GM12878 (cell line): Measurements from ENCODE around the gene RPS4Y2. TPM values are rescaled to one million over a fixed set of nuclear protein-coding genes. Genes with fewer than 3 reads are reported as not detected.

Experiments
- ATAC-seq: fragments of 200-7000 bp; cut with Tn5 transposase; 3 replicates; pipeline ENCODE4 v1.9.1; 2020; ENCODE audit warnings: mild to moderate bottlenecking, moderate library complexity
- BruUV-seq: library from RNA; stranded (reverse); fragments of 400-500 nt; replicated peaks from 2 replicates; lab custom pipeline; 2021; lab: Mats Ljungman, UMichigan
- CTCF ChIA-PET: fragments of 300-600 bp; sonication (Branson Sonifier 250); formaldehyde crosslinking; extraction: SDS; loops from one replicate; lab custom pipeline; 2021; ENCODE audit warnings: inconsistent platforms; lab: Yijun Ruan, JAX
- POLR2A ChIA-PET: fragments of 350-600 bp; formaldehyde crosslinking; extraction: SDS; loops from one replicate; lab custom pipeline; 2021; ENCODE audit warnings: inconsistent platforms; lab: Charles Lee
- RAD21 ChIA-PET: fragments of 300-600 bp; sonication (Branson Sonifier 250); formaldehyde crosslinking; loops from one replicate; lab custom pipeline; 2023; ENCODE audit warnings: antibody characterized with exemption; ENCODE audit not compliant: unreplicated experiment; lab: Charles Lee
- SMC1A ChIA-PET: fragments of 300-600 bp; sonication (Branson Sonifier 250); formaldehyde crosslinking; loops from one replicate; lab custom pipeline; 2023; ENCODE audit not compliant: unreplicated experiment, uncharacterized antibody; lab: Charles Lee
- DNase-seq: peaks from one replicate; pipeline ENCODE4 v3.0.0-alpha.2; 2011; ENCODE audit warnings: low read depth, low spot score
- FAIRE-seq: peaks from 3 replicates; lab custom pipeline; 2011; peaks lifted over from hg19 to GRCh38; lab: Jason Lieb, UNC
- H2AFZ ChIP-seq: 2 replicates; pipeline ENCODE4 v1.6.0; 2011; ENCODE audit warnings: low read depth, low read length, control low read depth; ENCODE audit not compliant: control insufficient read depth
- H3K27ac ChIP-seq: 2 replicates; pipeline ENCODE4 v1.5.1; 2011; ENCODE audit warnings: control low read depth; ENCODE audit not compliant: control insufficient read depth, insufficient read depth
- H3K27me3 ChIP-seq, 2 experiments: replicated peaks in 1 of 2; 2 replicates each; pipeline versions ENCODE4 v1.6.0 to v1.6.1; 2011; ENCODE audit warnings: low read length in 1 of 2; ENCODE audit not compliant: control insufficient read depth in 2 of 2, insufficient read depth in 2 of 2
- H3K36me3 ChIP-seq, 2 experiments: 2 replicates each; pipeline ENCODE4 v1.5.1; 2011; ENCODE audit warnings: low read length in 1 of 2; ENCODE audit not compliant: control insufficient read depth in 2 of 2, insufficient read depth in 2 of 2
- H3K4me1 ChIP-seq: 2 replicates; pipeline ENCODE4 v1.6.1; 2011; ENCODE audit warnings: mild to moderate bottlenecking, low read length, moderate library complexity, mixed read lengths; ENCODE audit not compliant: control insufficient read depth, insufficient read depth
- H3K4me2 ChIP-seq: 2 replicates; pipeline ENCODE4 v1.6.0; 2011; ENCODE audit warnings: control low read depth; ENCODE audit not compliant: control insufficient read depth, insufficient read depth
- H3K4me3 ChIP-seq: fragments of 200-600 bp; sonication (generic); 2 replicates; pipeline ENCODE4 v1.5.1; 2016
- H3K79me2 ChIP-seq: 2 replicates; pipeline ENCODE4 v1.6.0; 2011; ENCODE audit warnings: low read length; ENCODE audit not compliant: control insufficient read depth, insufficient read depth
- H3K9ac ChIP-seq: 2 replicates; pipeline ENCODE4 v1.8.0; 2011; ENCODE audit warnings: low read length, control low read depth, mixed read lengths; ENCODE audit not compliant: control insufficient read depth, insufficient read depth
- H3K9me3 ChIP-seq: replicated peaks from 3 replicates; pipeline ENCODE4 v1.5.1; 2011; ENCODE audit warnings: mild to moderate bottlenecking, low read length; ENCODE audit not compliant: control insufficient read depth, insufficient read depth
- H4K20me1 ChIP-seq: 2 replicates; pipeline ENCODE4 v1.6.0; 2011; ENCODE audit not compliant: control insufficient read depth, insufficient read depth
- BCLAF1 ChIP-seq: fragments of 450-650 bp; IDR thresholded peaks from 2 replicates; pipeline ENCODE4 v1.6.1; 2017; ENCODE audit warnings: antibody characterized with exemption, mild to moderate bottlenecking, moderate library complexity
- BMI1 ChIP-seq: fragments of 450-650 bp; IDR thresholded peaks from 2 replicates; pipeline ENCODE4 v1.6.1; 2016; ENCODE audit warnings: mild to moderate bottlenecking, moderate library complexity, borderline replicate concordance
- CBX3 ChIP-seq: fragments of 200-600 bp; sonication (generic); IDR thresholded peaks from 2 replicates; pipeline ENCODE4 v1.6.1; 2016; ENCODE audit warnings: low read depth, borderline replicate concordance
- CEBPB ChIP-seq, 2 experiments: fragments of 150-350 bp in 1 of 2; IDR thresholded peaks; 2 replicates each; pipeline ENCODE4 v1.6.1; 2012 to 2014; ENCODE audit warnings: low read depth in 2 of 2, low read length in 2 of 2, borderline replicate concordance in 1 of 2, inconsistent platforms in 1 of 2
- HCFC1 ChIP-seq: fragments of 150-350 bp; IDR thresholded peaks from 2 replicates; pipeline ENCODE4 v1.6.1; 2014; ENCODE audit warnings: low read length
- KAT2A ChIP-seq: conservative IDR thresholded peaks from 2 replicates; pipeline ENCODE4 v1.6.1; 2011; ENCODE audit warnings: low read depth, low read length; ENCODE audit not compliant: control insufficient read depth
- MEF2B ChIP-seq: fragments of 450-650 bp; IDR thresholded peaks from 2 replicates; pipeline ENCODE4 v1.6.1; 2018; ENCODE audit warnings: mild to moderate bottlenecking, moderate library complexity; ENCODE audit not compliant: partially characterized antibody, poor library complexity, severe bottlenecking
- NKRF ChIP-seq: fragments of 450-650 bp; conservative IDR thresholded peaks from 2 replicates; pipeline ENCODE4 v1.6.1; 2017; ENCODE audit warnings: mild to moderate bottlenecking, moderate library complexity
- NR2F1 ChIP-seq: fragments of 450-650 bp; conservative IDR thresholded peaks from 2 replicates; pipeline ENCODE4 v1.6.1; 2017; ENCODE audit warnings: mild to moderate bottlenecking
- POLR2A ChIP-seq: IDR thresholded peaks from 2 replicates; pipeline ENCODE4 v1.6.1; 2011; ENCODE audit warnings: low read depth, mild to moderate bottlenecking, low read length
- RFX5 ChIP-seq: IDR thresholded peaks from 2 replicates; pipeline ENCODE4 v1.6.1; 2011; ENCODE audit warnings: low read depth, low read length, improper control_type of control experiment
- SMAD5 ChIP-seq: IDR thresholded peaks from 2 replicates; pipeline ENCODE4 v1.6.1; 2016; ENCODE audit warnings: antibody characterized with exemption, low read depth
- SMARCA5 ChIP-seq: fragments of 450-650 bp; IDR thresholded peaks from 2 replicates; pipeline ENCODE4 v1.6.1; 2017; ENCODE audit warnings: mild to moderate bottlenecking
- SREBF2 ChIP-seq: IDR thresholded peaks from 2 replicates; pipeline ENCODE4 v1.6.1; 2012; ENCODE audit warnings: mild to moderate bottlenecking, low read length
- STAT3 ChIP-seq: IDR thresholded peaks from 2 replicates; pipeline ENCODE4 v1.6.1; 2011; ENCODE audit warnings: low read depth, low read length, improper control_type of control experiment
- TCF7 ChIP-seq: IDR thresholded peaks from 2 replicates; pipeline ENCODE4 v1.6.1; 2014; ENCODE audit warnings: antibody characterized with exemption, borderline replicate concordance
- ZNF687 ChIP-seq: fragments of 450-650 bp; IDR thresholded peaks from 2 replicates; pipeline ENCODE4 v1.6.1; 2017; ENCODE audit warnings: mild to moderate bottlenecking, moderate library complexity
- WGBS: methylation state at CpG from one replicate; pipeline ENCODE4 v1.1.6; 2016; ENCODE audit warnings: low lambda C conversion rate; ENCODE audit not compliant: insufficient replicate concordance, insufficient coverage; ENCODE audit errors: missing lambda C conversion rate; 5-methylcytosine and 5-hydroxymethylcytosine counted together
- in situ Hi-C: fragments of 300-500 bp; cut with MboI; formaldehyde crosslinking; loops from 9 replicates; pipeline ENCODE4 v1.14.3; 2018; ENCODE audit warnings: mixed read lengths
- intact Hi-C: fragments of 100-400 bp; cut with micrococcal nuclease; formaldehyde crosslinking; loops from one replicate; pipeline ENCODE4 v1.14.2; 2022; ENCODE audit not compliant: unreplicated experiment
- polyA plus RNA-seq, 11 experiments: library from polyadenylated mRNA; depleted of rRNA in 4 of 11; unstranded in 6 of 11; stranded (reverse) in 5 of 11; fragments of >200 nt; fragmentation: Nextera tagmentation in 4 of 11; fragmentation: Illumina TruSeq in 1 of 11; extraction: Ambion mirVana in 4 of 11; extraction: Trizol in 1 of 11; gene quantifications; 1 replicate in 1 of 11; 2 replicates in 10 of 11; pipeline versions ENCODE4 v1.2.1 to v1.2.3, GENCODE V29; 2011 to 2016; ENCODE audit warnings: inconsistent platforms in 2 of 11, missing spikeins in 2 of 11, low read depth in 1 of 11
- total RNA-seq, 4 experiments: library from RNA; depleted of rRNA in 3 of 4; stranded (reverse); fragments of >200 nt in 3 of 4; fragmentation: Illumina TruSeq in 1 of 4; extraction: Trizol in 1 of 4; gene quantifications; 2 replicates each; pipeline versions ENCODE4 v1.2.1 to v1.2.3, GENCODE V29; 2013 to 2021

RPS4Y2 gene
- total and polyA plus RNA-seq, 10 of the 15 experiments (the other 5 are each of a cell fraction or from before 2014, with no cell fraction given): not detected

GRCh38 chrY:20740609-20741008 is 15.3 kb upstream of the RPS4Y2 start:
- intact Hi-C loops: no loop called here
- TF ChIP-seq TCF7 (no peak), KAT2A (no peak), STAT3 (no peak), BCLAF1 (no peak), MEF2B (no peak), CEBPB (IDR thresholded peaks at IDR 0.05; ENCODE audit: borderline replicate concordance in 1 of 2, low read depth in 2 of 2, low read length in 2 of 2) (no peak), RFX5 (no peak), SMARCA5 (no peak), SREBF2 (no peak), CBX3 (no peak), SMAD5 (no peak), NKRF (no peak), NR2F1 (no peak), BMI1 (no peak), POLR2A (no peak), ZNF687 (no peak), HCFC1 (no peak)
- Histone ChIP-seq H3K4me1 (no peaks in the 10 kb centered on the region), H3K9ac (no peak overlapping the region), H3K27ac (no peak overlapping the region), H2AFZ (no peak overlapping the region), H3K79me2 (no peaks in the 10 kb centered on the region), H3K4me2 (no peak overlapping the region), H3K27me3 (no peaks in the 10 kb centered on the region), H3K9me3 (no peaks in the 10 kb centered on the region), H3K36me3 (no peaks in the 10 kb centered on the region), H3K4me3 (no peak overlapping the region), H4K20me1 (no peaks in the 10 kb centered on the region)
- ATAC-seq (no peak), FAIRE-seq (no peak), DNase-seq (no peak)
- ChIA-PET RAD21 (no interaction called here), CTCF (no interaction called here), SMC1A (no interaction called here), POLR2A (no interaction called here)
- in situ Hi-C loops: no loop called here
- no TSS peak for BruUV-seq
- WGBS: no CpG with 5 or more reads among the region's 4 CpGs
